ENCODE data around the gene PGLYRP4. TPM values are rescaled to one million over a fixed set of nuclear protein-coding genes. Genes with fewer than 3 reads are reported as not detected.

PGLYRP4 gene
- total RNA-seq, 4 donors from 2014 or later, result not detected

DNA sequence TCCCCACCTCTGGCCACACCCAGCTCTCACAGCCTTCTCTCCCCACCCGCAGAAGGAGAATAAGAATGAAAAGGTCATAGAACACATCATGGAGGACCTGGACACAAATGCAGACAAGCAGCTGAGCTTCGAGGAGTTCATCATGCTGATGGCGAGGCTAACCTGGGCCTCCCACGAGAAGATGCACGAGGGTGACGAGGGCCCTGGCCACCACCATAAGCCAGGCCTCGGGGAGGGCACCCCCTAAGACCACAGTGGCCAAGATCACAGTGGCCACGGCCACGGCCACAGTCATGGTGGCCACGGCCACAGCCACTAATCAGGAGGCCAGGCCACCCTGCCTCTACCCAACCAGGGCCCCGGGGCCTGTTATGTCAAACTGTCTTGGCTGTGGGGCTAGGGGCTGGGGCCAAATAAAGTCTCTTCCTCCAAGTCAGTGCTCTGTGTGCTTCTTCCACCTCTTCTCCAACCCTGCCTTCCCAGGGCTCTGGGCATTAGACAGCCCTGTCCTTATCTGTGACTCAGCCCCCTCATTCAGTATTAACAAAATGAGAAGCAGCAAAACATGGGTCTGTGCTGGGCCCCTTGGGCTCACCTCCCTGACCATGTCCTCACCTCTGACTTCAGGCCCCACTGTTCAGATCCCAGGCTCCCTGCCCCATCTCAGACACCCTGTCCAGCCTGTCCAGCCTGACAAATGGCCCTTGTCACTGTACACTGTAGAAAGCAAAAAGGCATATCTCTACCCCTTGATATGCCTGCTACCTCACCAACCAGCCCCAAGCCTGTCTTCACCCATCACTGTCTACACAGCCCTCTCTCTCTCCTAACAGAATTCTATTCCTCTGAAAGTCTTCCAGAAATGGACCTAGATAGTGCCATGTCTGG lies 12.2 kb upstream of the PGLYRP4 start:
- TF ChIP-seq, protein P1, sequence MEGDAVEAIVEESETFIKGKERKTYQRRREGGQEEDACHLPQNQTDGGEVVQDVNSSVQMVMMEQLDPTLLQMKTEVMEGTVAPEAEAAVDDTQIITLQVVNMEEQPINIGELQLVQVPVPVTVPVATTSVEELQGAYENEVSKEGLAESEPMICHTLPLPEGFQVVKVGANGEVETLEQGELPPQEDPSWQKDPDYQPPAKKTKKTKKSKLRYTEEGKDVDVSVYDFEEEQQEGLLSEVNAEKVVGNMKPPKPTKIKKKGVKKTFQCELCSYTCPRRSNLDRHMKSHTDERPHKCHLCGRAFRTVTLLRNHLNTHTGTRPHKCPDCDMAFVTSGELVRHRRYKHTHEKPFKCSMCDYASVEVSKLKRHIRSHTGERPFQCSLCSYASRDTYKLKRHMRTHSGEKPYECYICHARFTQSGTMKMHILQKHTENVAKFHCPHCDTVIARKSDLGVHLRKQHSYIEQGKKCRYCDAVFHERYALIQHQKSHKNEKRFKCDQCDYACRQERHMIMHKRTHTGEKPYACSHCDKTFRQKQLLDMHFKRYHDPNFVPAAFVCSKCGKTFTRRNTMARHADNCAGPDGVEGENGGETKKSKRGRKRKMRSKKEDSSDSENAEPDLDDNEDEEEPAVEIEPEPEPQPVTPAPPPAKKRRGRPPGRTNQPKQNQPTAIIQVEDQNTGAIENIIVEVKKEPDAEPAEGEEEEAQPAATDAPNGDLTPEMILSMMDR (IDR thresholded peaks at IDR 0.05; ENCODE audit: low read depth), result no peak

- TF ChIP-seq, protein P1 (IDR thresholded peaks at IDR 0.05; ENCODE audit: low read depth), result no peak
Observed at GRCh38 chr1:153360190-153360589, 11.5 kb upstream of the PGLYRP4 start.

GRCh38 chr1:153359241-153359640 lies 10.6 kb upstream of the PGLYRP4 start:
- TF ChIP-seq, protein P1 (IDR thresholded peaks at IDR 0.05; ENCODE audit: low read depth), result no peak

GRCh38 chr1:153358691-153358975 lies 10.0 kb upstream of the PGLYRP4 start:
- TF ChIP-seq, protein P1 (IDR thresholded peaks at IDR 0.05; ENCODE audit: low read depth), result no peak

- TF ChIP-seq, protein P1 (IDR thresholded peaks at IDR 0.05; ENCODE audit: low read depth), result no peak
Observed at GRCh38 chr1:153357853-153358690, 9.4 kb upstream of the PGLYRP4 start, which contains the start of gene S100A9. TSS of gene S100A9 (plus strand) at chr1:153357854. CDS start at chr1:153358284, 430 bp downstream.

GRCh38 chr1:153357076-153357852 lies 8.6 kb upstream of the PGLYRP4 start:
- TF ChIP-seq, protein P1 (IDR thresholded peaks at IDR 0.05; ENCODE audit: low read depth), result no peak

Data from subcutaneous adipose tissue (tissue), 4 donors.